Stimulated activated CD4-positive, alpha-beta T cell treated with anti-CD3 and anti-CD28 coated beads, TNF-alpha, amount 100 ng/mL, for 4 hours (primary cell): Measurements from ENCODE around the gene CHN2.

Source experiments
- DNase-seq, 3 experiments: peaks; one replicate each; pipeline ENCODE4 v3.0.0-alpha.2; 2020; ENCODE audit warnings: low read depth in 3 of 3

The CHN2 gene

DNA sequence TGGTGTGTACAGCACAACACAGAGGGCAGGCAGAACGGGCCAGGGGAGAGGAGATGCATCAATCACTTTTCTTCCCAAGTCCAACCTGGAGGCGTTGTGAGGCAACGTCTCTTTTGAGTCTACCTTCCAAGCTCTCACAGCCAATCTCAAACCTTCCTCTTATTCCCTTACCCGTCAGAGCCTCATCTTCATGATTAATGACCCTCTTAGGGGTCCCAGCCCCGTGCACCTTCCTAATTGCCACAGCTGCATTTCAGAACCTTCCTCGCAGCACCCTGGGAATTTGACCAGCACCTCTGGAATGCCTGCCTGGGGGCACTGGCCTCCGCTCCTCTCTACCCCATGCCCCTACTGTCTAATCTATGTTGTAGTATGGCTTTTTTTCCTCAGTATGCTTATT lies 199.7 kb downstream of the CHN2 start:
- DNase-seq, result no peak

GRCh38 chr7:29396563-29396962 lies 202.0 kb downstream of the CHN2 start:
- no peak for DNase-seq

- DNase-seq, result no peak
Measured at GRCh38 chr7:29397398-29397797, 202.8 kb downstream of the CHN2 start.

DNA sequence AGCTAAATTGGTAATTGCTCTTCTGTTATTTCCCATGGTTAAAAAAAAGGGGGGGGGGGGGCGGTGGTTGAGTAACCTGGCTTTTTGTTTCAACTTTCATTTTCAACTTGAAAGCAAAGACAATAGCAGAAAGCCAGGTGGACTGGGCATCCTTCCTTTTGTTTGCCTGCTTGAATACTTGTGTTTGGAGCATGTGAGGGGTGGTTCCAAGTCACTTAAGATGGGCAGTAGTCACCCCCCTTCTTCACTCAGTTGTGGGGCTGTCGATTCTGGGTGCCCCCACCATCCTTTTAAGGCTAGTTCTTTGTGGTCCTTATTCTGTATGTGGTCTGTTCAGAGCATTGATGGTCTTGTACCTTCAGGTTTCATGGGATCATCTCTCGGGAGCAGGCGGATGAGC lies 203.4 kb downstream of the CHN2 start:
- no peak for DNase-seq

DNA sequence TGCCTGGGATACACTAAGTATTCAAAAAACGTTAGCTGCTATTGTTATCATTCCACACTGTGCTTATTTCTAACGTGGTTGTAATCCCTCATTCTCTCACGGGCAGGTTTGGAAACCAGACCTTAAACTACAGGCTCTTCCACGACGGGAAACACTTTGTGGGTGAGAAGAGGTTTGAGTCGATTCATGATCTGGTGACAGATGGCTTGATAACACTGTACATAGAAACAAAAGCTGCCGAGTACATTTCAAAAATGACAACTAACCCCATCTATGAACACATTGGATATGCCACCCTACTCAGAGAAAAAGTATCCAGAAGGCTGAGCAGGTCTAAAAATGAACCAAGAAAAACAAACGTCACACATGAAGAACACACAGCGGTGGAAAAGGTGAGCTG lies 205.9 kb downstream of the CHN2 start:
- no peak for DNase-seq

DNA sequence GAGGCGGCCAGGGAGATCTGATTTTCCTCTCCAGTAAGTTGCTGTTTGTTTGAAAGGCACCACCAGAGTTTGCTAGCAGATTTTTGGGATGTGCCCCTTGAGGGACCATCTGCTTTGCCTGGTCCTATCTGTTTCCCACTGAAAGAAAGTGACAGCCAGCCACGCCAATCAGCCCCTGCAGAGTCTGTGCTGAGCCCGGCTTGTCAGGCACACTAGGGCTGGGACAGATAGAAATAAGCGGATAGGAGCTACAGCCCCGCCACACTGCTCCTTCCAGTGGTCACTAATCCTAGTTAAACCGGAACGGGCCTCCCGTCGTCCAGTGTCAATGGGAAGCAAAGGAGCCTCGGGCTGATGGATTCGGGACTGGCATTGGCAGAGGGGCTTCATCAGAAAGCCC lies 207.2 kb downstream of the CHN2 start:
- DNase-seq, result no peak

- DNase-seq, result no peak
Measured at GRCh38 chr7:29405891-29406290, 211.3 kb downstream of the CHN2 start.

DNA sequence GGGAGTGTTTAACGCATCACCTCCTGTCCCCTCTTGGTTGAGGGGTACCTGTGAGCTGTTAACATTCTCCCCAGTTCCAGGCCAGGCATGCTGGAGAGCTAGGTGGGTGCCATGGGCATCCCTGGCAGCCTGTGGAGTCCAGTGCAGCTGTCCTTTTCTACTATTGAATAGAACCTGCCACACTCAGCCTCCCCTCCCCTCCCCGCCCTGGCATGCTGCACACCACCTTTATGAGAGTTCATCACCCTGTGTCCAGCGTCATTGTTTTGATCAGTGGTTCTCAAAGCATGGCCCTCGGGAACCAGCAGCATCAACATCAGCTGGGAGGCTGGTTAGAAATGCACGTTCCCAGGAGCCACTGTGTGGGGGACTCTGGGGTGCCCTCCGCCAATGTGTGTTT lies 211.8 kb downstream of the CHN2 start:
- no peak for DNase-seq

GRCh38 chr7:29408841-29409243 lies 214.3 kb downstream of the CHN2 start:
- DNase-seq, result peak in 1 of 3 experiments; percentile 21

DNA sequence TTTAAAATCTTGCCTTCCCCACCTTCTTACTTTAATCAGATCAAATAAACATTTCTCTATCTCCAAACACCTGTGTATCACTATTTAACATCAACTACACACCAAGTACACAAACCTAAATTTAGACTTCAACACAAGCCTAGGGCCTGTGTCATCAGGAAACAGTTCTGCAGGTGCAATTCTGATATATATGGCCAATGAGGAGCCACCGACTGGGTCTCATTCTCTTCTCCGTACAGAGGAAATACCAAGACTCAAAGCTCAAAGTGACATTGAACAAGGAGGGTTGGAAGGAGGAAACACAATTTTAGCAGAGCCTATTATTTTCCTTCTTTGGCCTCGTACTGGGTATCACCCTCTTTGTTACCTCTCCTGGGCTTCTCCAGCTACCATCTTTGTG lies 216.4 kb downstream of the CHN2 start:
- DNase-seq, result no peak

GRCh38 chr7:29412912-29413311 lies 218.3 kb downstream of the CHN2 start:
- no peak for DNase-seq

GRCh38 chr7:29413626-29414136 lies 219.1 kb downstream of the CHN2 start:
- no peak for DNase-seq

- no peak for DNase-seq
Measured at GRCh38 chr7:29414216-29414615, 219.6 kb downstream of the CHN2 start.

- no peak for DNase-seq
Measured at GRCh38 chr7:29415215-29415614, 220.6 kb downstream of the CHN2 start.

DNA sequence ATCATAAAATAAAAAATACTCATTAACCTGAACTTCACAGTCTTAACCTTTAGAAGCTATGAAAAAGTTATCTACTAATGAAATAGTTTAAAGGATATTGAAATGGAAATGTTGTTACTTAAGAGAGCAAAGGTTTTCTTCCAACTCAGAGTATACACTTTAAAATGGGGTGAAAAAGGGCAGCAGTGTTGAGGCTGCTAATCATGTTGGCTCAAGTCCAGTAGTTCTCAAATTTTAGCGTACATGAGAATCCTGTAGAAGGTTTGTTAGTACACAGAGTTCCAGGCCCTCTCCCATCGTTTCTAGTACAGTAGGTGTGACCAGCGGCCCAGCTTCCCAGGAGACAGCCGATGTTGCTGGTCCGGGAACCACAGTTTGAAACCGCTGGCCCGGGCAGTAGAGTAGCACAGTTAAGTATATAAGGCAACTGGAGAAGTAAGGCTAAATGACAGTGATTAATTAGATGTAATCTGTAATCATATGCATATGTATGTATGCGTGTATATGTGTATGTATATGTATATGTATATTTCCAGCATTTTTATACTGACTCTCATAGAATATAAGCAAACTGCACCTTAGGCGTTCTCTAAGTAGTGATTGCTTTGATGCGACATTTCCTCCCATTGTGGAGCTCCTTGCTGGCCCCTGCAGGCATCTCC lies 221.8 kb downstream of the CHN2 start:
- DNase-seq, result no peak

GRCh38 chr7:29416938-29417305 lies 222.3 kb downstream of the CHN2 start:
- no peak for DNase-seq

- no peak for DNase-seq
Measured at GRCh38 chr7:29418056-29418455, 223.5 kb downstream of the CHN2 start.

DNA sequence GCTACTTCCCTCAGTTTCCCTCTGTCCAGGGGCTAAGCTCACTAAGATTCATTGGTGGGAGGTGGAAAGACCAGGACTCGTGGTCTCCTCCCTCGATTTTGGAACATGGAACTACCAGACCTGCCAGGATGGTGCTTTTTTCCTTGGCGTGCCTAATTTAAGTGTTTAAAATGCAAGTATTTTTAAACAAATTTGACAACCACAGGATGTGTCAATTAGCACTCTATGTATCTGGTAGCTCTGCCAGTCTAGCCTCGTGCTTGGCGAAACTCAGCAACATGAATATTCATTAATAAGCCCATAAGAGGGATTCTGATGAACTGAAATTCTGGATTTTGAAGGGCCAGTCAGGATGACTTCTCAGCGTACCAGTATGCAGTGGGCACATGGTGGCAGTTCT lies 224.1 kb downstream of the CHN2 start:
- no peak for DNase-seq

- no peak for DNase-seq
Measured at GRCh38 chr7:29420011-29420410, 225.4 kb downstream of the CHN2 start.

DNA sequence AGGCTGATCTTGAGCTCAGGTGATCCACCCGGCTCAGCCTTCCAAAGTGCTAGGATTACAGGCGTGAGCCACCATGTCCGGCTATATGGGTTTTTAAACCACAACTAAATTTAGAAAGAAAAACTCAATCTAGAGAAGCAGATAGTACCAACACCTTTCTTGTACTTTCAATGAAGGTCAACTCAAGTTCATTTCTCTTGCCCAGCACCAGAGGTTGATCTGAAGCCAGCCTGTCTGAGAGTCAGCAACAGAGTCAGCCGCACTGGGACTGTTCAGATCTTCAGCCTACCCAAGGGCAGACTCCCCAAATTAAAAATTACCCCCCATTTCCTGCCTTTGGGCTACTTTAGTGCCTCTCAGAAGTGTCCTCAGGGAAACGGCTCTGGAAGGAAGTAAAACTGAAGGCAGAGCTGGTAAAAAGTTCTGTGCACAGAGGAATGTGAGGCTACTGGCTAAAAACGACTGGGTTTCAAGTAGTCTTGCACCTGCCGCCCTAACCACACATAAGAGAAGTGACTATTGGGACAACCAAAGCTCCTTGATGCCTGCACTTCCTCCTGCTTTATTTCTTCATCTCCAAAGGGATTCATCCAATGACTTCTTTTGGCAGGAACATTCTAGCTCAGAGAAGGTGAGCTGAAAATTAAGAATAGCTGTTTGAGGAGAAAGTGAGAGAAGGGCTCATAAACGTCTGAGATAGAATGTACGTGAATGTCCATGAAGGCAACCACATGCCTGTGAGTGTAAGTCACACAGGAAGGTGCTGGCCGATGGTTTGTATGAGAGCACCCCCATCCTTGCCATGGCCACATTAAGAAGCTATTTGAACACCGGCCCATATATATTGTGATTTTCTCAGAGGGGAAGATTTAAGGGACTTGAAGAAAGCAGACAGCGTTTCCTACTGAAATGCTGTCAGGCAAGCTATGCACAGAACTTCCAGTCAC lies 226.7 kb downstream of the CHN2 start:
- DNase-seq, result no peak

DNA sequence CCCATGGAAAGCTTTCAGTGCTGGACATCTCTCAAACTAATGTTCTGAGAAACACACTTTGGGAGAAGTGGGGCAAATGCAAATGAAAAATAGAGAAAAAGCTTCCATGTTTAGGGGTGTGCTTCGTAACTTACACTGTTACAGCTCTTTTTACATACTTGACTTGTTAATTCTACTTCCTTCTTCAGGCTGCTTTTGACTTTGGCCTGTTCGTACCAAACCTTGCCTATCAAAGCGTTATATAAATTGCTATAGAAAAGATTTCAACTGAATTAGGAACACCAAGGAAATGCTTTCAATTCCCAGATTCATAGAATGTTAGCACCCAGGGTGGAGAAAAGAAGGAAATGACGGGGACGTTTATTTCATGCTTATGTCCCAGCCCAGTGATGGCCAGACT lies 228.3 kb downstream of the CHN2 start:
- no peak for DNase-seq

GRCh38 chr7:29424295-29424983 lies 229.9 kb downstream of the CHN2 start:
- DNase-seq, result no peak

GRCh38 chr7:29424984-29425309 lies 230.4 kb downstream of the CHN2 start:
- no peak for DNase-seq
